IMR-90 (cell line): ENCODE measurements around the gene RHOB. TPM values are rescaled to one million over a fixed set of nuclear protein-coding genes. Genes with fewer than 3 reads are reported as not detected.

ENCODE experiments used
- ATAC-seq: fragments of 200-7000 bp; cut with Tn5 transposase; 2 replicates; pipeline ENCODE4 v1.9.1; 2020; ENCODE audit warnings: low read depth, mild to moderate bottlenecking, moderate library complexity
- BruUV-seq: library from RNA; stranded (reverse); fragments of 400-500 nt; replicated peaks from 2 replicates; lab custom pipeline; 2021; lab: Mats Ljungman, UMichigan
- CTCF ChIA-PET: fragments of 300-600 bp; formaldehyde crosslinking; extraction: SDS; loops from one replicate; lab custom pipeline; 2021; ENCODE audit warnings: antibody characterized with exemption; lab: Yijun Ruan, JAX
- POLR2A ChIA-PET: fragments of 300-600 bp; sonication (Branson Sonifier 250); formaldehyde crosslinking; loops from one replicate; lab custom pipeline; 2022; ENCODE audit warnings: antibody characterized with exemption; ENCODE audit not compliant: unreplicated experiment; lab: Charles Lee
- DNase-seq: peaks from one replicate; pipeline ENCODE4 v3.0.0; 2013
- H2AFZ ChIP-seq: replicated peaks from 2 replicates; pipeline ENCODE3; 2013; ENCODE audit warnings: low read length, mild to moderate bottlenecking; ENCODE audit not compliant: poor library complexity
- H2AK5ac ChIP-seq: 2 replicates; pipeline ENCODE4 v1.6.1; 2013; ENCODE audit warnings: low read depth, low read length, inconsistent platforms
- H2AK9ac ChIP-seq: replicated peaks from 2 replicates; pipeline ENCODE3; 2013; ENCODE audit warnings: mild to moderate bottlenecking, low read depth, low read length, moderate library complexity; ENCODE audit not compliant: poor library complexity
- H2BK120ac ChIP-seq: 2 replicates; pipeline ENCODE4 v1.6.1; 2013; ENCODE audit warnings: low read depth, low read length, inconsistent platforms
- H2BK15ac ChIP-seq: 3 replicates; pipeline ENCODE4 v1.6.1; 2013; ENCODE audit warnings: low read depth, low read length, inconsistent platforms
- H2BK20ac ChIP-seq: 2 replicates; pipeline ENCODE4 v1.6.1; 2013; ENCODE audit warnings: low read depth, mild to moderate bottlenecking, inconsistent platforms, low read length, moderate library complexity
- H2BK5ac ChIP-seq: 2 replicates; pipeline ENCODE4 v1.6.1; 2013; ENCODE audit warnings: mild to moderate bottlenecking, low read depth, low read length, inconsistent platforms; ENCODE audit not compliant: poor library complexity, severe bottlenecking
- H3K14ac ChIP-seq: replicated peaks from 2 replicates; pipeline ENCODE4 v1.6.1; 2013; ENCODE audit warnings: low read depth, low read length, inconsistent platforms
- H3K18ac ChIP-seq: 2 replicates; pipeline ENCODE4 v1.6.1; 2013; ENCODE audit warnings: low read depth, low read length, control low read depth
- H3K23ac ChIP-seq: 2 replicates; pipeline ENCODE4 v1.6.1; 2013; ENCODE audit warnings: low read depth, low read length, inconsistent platforms
- H3K27ac ChIP-seq: 2 replicates; pipeline ENCODE4 v1.5.1; 2013; ENCODE audit warnings: mild to moderate bottlenecking, control low read depth, low read length; ENCODE audit not compliant: insufficient read depth
- H3K27me3 ChIP-seq: 2 replicates; pipeline ENCODE4 v1.6.1; 2013; ENCODE audit warnings: low read length; ENCODE audit not compliant: control insufficient read depth, insufficient read depth
- H3K36me3 ChIP-seq: 2 replicates; pipeline ENCODE4 v1.6.1; 2013; ENCODE audit warnings: low read length, mixed read lengths; ENCODE audit not compliant: control insufficient read depth, insufficient read depth
- H3K4ac ChIP-seq: 2 replicates; pipeline ENCODE4 v1.6.1; 2013; ENCODE audit warnings: low read depth, low read length, inconsistent platforms
- H3K4me1 ChIP-seq: 2 replicates; pipeline ENCODE4 v1.6.1; 2013; ENCODE audit warnings: low read length, mixed read lengths; ENCODE audit not compliant: control insufficient read depth, insufficient read depth
- H3K4me2 ChIP-seq: 2 replicates; pipeline ENCODE4 v1.6.1; 2013; ENCODE audit warnings: low read depth, mild to moderate bottlenecking, control low read depth, low read length, moderate library complexity
- H3K4me3 ChIP-seq: 2 replicates; pipeline ENCODE4 v1.5.1; 2013; ENCODE audit warnings: low read depth, mild to moderate bottlenecking, control low read depth, low read length, moderate library complexity; ENCODE audit not compliant: insufficient read depth
- H3K56ac ChIP-seq: 2 replicates; pipeline ENCODE4 v1.6.1; 2013; ENCODE audit warnings: low read length, inconsistent platforms; ENCODE audit not compliant: insufficient read depth; ENCODE audit errors: extremely low read depth
- H3K79me1 ChIP-seq, 2 experiments: 2 replicates each; pipeline ENCODE4 v1.6.1; 2013; ENCODE audit warnings: low read length in 2 of 2, inconsistent platforms in 1 of 2, low read depth in 1 of 2
- H3K9ac ChIP-seq: 2 replicates; pipeline ENCODE4 v1.6.1; 2013; ENCODE audit warnings: low read depth, low read length, control low read depth
- H3K9me1 ChIP-seq: 2 replicates; pipeline ENCODE4 v1.6.1; 2013; ENCODE audit warnings: low read length, inconsistent platforms; ENCODE audit not compliant: insufficient read depth
- H3K9me3 ChIP-seq: 2 replicates; pipeline ENCODE4 v1.6.1; 2013; ENCODE audit warnings: low read length; ENCODE audit not compliant: control insufficient read depth, insufficient read depth
- H4K20me1 ChIP-seq: 2 replicates; pipeline ENCODE4 v1.6.1; 2013; ENCODE audit warnings: low read length, inconsistent platforms; ENCODE audit not compliant: insufficient read depth
- H4K5ac ChIP-seq: 2 replicates; pipeline ENCODE4 v1.6.1; 2013; ENCODE audit warnings: mild to moderate bottlenecking, low read depth, low read length, control low read depth
- H4K8ac ChIP-seq, 2 experiments: 2 replicates each; pipeline ENCODE4 v1.6.1; 2013; ENCODE audit warnings: low read depth in 2 of 2, low read length in 2 of 2, control low read depth in 1 of 2, inconsistent platforms in 1 of 2
- H4K91ac ChIP-seq: 2 replicates; pipeline ENCODE4 v1.6.1; 2013; ENCODE audit warnings: low read depth, low read length, inconsistent platforms; ENCODE audit not compliant: insufficient read depth
- BHLHE40 ChIP-seq: fragments of 150-350 bp; IDR thresholded peaks from 2 replicates; pipeline ENCODE4 v1.6.1; 2016; ENCODE audit warnings: mild to moderate bottlenecking, low read depth, low read length
- MAZ ChIP-seq: IDR thresholded peaks from 2 replicates; pipeline ENCODE4 v1.6.1; 2012; ENCODE audit warnings: low read depth, mild to moderate bottlenecking, low read length, improper control_type of control experiment, moderate library complexity, borderline replicate concordance
- MXI1 ChIP-seq: IDR thresholded peaks from 2 replicates; pipeline ENCODE4 v1.6.1; 2012; ENCODE audit warnings: low read depth, mild to moderate bottlenecking, low read length, moderate library complexity, borderline replicate concordance
- WGBS, 2 experiments: methylation state at CpG; one replicate each; pipeline versions ENCODE4 v1.1.5 to v1.1.7; 2013; ENCODE audit warnings: missing lambda C conversion rate in 2 of 2; ENCODE audit not compliant: insufficient read length in 1 of 2; ENCODE audit errors: extremely low coverage in 2 of 2; 5-methylcytosine and 5-hydroxymethylcytosine counted together
- dilution Hi-C: fragments of 300-500 bp; cut with HindIII; formaldehyde crosslinking; loops from one replicate; pipeline ENCODE4 v1.14.3; 2018; ENCODE audit warnings: low sequenced_read_pairs; ENCODE audit not compliant: unreplicated experiment
- in situ Hi-C: fragments of 300-500 bp; cut with MboI; formaldehyde crosslinking; loops from 3 replicates; pipeline ENCODE4 v1.14.3; 2019; ENCODE audit warnings: low sequenced_read_pairs, inconsistent platforms, mixed read lengths
- intact Hi-C: fragments of 100-400 bp; cut with micrococcal nuclease; formaldehyde crosslinking; loops from 2 replicates; pipeline ENCODE4 v1.10.0; 2022
- polyA plus RNA-seq, 3 experiments: library from polyadenylated mRNA; depleted of rRNA; stranded (reverse); fragments of >200 nt; gene quantifications; 2 replicates each; pipeline ENCODE4 v1.2.3, GENCODE V29; 2012; ENCODE audit warnings: low replicate concordance in 1 of 3
- total RNA-seq: library from RNA; depleted of rRNA; stranded (reverse); fragments of >200 nt; gene quantifications from 2 replicates; pipeline ENCODE4 v1.2.3, GENCODE V29; 2012
- TF ChIP-seq, protein P1 (sequence below): fragments of 150-350 bp; IDR thresholded peaks from 2 replicates; pipeline ENCODE4 v1.6.1; 2016; ENCODE audit warnings: low read depth, mild to moderate bottlenecking, low read length, moderate library complexity, borderline replicate concordance

RHOB gene
- total and polyA plus RNA-seq, 2 of the 4 experiments (the other 2 are of a cell fraction), result 112 to 149 TPM

DNA sequence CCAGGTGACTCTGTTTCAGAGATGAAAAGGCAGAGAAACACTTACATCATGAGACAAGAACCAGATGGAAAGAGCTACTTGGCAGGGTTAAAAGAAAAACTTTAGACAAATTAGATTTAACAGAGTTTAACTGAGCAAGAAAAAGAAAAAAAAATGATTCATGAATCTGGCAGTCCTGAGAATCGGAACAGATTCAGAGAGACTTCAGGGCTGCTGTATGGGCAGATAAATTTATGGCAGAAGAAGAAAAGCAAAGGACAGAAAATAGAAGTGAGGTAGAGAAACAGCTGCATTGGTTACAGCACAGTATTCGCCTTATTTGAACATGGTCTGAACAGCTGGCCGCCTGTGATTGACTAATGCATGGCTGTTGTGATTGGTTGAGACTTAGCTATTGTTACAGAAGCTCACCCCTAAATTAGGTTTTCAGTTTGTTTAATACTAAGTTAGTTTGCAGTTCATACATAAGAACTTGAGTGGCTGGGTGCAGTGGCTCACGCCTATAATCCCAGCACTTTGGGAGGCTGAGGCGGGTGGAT lies 43.0 kb upstream of the RHOB start:
- WGBS, 2 experiments, result 57% methylated on average over 2 of the region's 5 CpGs; no CpG with 5 or more reads in 1 of the 2 experiments
- H3K9ac ChIP-seq, result no peak overlapping the region
- H3K14ac ChIP-seq, result no peak overlapping the region
- no peak overlapping the region for H2AK9ac ChIP-seq
- no peaks in the 10 kb centered on the region; the same call in 1 of the 2 replicates for H3K27me3 ChIP-seq
- TF ChIP-seq MAZ, result no peak
- TF ChIP-seq, protein P1, sequence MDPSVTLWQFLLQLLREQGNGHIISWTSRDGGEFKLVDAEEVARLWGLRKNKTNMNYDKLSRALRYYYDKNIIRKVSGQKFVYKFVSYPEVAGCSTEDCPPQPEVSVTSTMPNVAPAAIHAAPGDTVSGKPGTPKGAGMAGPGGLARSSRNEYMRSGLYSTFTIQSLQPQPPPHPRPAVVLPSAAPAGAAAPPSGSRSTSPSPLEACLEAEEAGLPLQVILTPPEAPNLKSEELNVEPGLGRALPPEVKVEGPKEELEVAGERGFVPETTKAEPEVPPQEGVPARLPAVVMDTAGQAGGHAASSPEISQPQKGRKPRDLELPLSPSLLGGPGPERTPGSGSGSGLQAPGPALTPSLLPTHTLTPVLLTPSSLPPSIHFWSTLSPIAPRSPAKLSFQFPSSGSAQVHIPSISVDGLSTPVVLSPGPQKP, result no peak
- no peak for TF ChIP-seq MXI1
- TF ChIP-seq BHLHE40, result no peak
- H3K18ac ChIP-seq, result no peak overlapping the region
- no peak overlapping the region for H3K4me3 ChIP-seq
- dilution Hi-C loops (no loop called here), in situ Hi-C loops (no loop called here), intact Hi-C loops (no loop called here)
- H2BK120ac ChIP-seq, result no peak overlapping the region
- H4K20me1 ChIP-seq, result no peaks in the 10 kb centered on the region
- H3K9me1 ChIP-seq, result peaks cover 6% of the 10 kb centered on the region; the same call in 1 of the 2 replicates
- no peak overlapping the region for H2BK5ac ChIP-seq
- no peak overlapping the region for H3K23ac ChIP-seq
- no peak for ATAC-seq
- H3K27ac ChIP-seq, result no peak overlapping the region
- H4K5ac ChIP-seq, result no peak overlapping the region
- H2BK15ac ChIP-seq, result no peak overlapping the region
- H3K4me1 ChIP-seq, result peaks cover 4% of the 10 kb centered on the region
- no peak overlapping the region for H4K8ac ChIP-seq
- no peak overlapping the region for H2AK5ac ChIP-seq
- no peak overlapping the region for H3K4ac ChIP-seq
- no peak overlapping the region for H2AFZ ChIP-seq
- no peak overlapping the region for H3K4me2 ChIP-seq
- no peak overlapping the region for H3K56ac ChIP-seq
- no peaks in the 10 kb centered on the region for H3K36me3 ChIP-seq
- POLR2A ChIA-PET, result interaction anchor here (0.6 kb wide), 1 partner anchor 45 kb away, joined by 8 read pairs; no protein-coding TSS in a partner anchor
- H3K79me1 ChIP-seq, result no peaks in the 10 kb centered on the region
- no TSS peak for BruUV-seq
- peaks cover 4% of the 10 kb centered on the region; the same call in 1 of the 2 replicates for H3K9me3 ChIP-seq
- no peak overlapping the region for H4K91ac ChIP-seq
- DNase-seq, result no peak
- no peak overlapping the region for H2BK20ac ChIP-seq
- CTCF ChIA-PET, result interaction anchor here (0.8 to 2.1 kb wide), 2 partner anchors 8 to 19 kb away, joined by 9 to 16 read pairs; no protein-coding TSS in a partner anchor
